ENCODE results near the gene PPIB. TPM values are rescaled to one million over a fixed set of nuclear protein-coding genes. Genes with fewer than 3 reads are reported as not detected.

PPIB gene
- polyA plus RNA-seq, 1 donor (not counting 4 experiments of a cell fraction or from before 2014, with no cell fraction given) = 544 TPM

- peaks cover 2 to 5% of the 10 kb centered on the region in 2 experiments for H3K36me3 ChIP-seq (ENCODE audit: control insufficient read depth in 2 of 2, extremely low read depth in 1 of 2, insufficient read depth in 2 of 2, low read length in 2 of 2)
- peaks cover 5% of the 10 kb centered on the region for H3K27me3 ChIP-seq (ENCODE audit: control insufficient read depth, extremely low read depth, insufficient read depth, low read length)
- no peak for FAIRE-seq
- no peak overlapping the region for H3K27ac ChIP-seq (ENCODE audit: control insufficient read depth, insufficient read depth, low read length)
- no peak for DNase-seq (ENCODE audit: low read depth, low spot score)
- no peaks in the 10 kb centered on the region for H3K9me3 ChIP-seq (ENCODE audit: control insufficient read depth, low read depth, low read length)
- H3K79me2 ChIP-seq (ENCODE audit: control insufficient read depth, insufficient read depth, low read length) = no peaks in the 10 kb centered on the region
- no peaks in the 10 kb centered on the region for H4K20me1 ChIP-seq (ENCODE audit: control insufficient read depth, extremely low read depth, insufficient read depth, low read length)
- no peak overlapping the region for H3K4me2 ChIP-seq (ENCODE audit: control insufficient read depth, extremely low read depth, insufficient read depth, low read depth, low read length)
- TF ChIP-seq CTCF (optimal IDR thresholded peaks at IDR 0.05 in 1 of 3, IDR thresholded peaks at IDR 0.05 in 1 of 3, conservative IDR thresholded peaks at IDR 0.05 in 1 of 3; ENCODE audit: extremely low read depth in 1 of 3, insufficient read depth in 2 of 3, low read length in 3 of 3) (no peak), EZH2 (IDR thresholded peaks at IDR 0.05; ENCODE audit: low read length) (no peak)
- H2AFZ ChIP-seq (ENCODE audit: control insufficient read depth, low read length) = no peak overlapping the region
- H3K9me1 ChIP-seq (ENCODE audit: control insufficient read depth, extremely low read depth, insufficient read depth, low read length) = no peaks in the 10 kb centered on the region
- no peak overlapping the region for H3K9ac ChIP-seq (ENCODE audit: control insufficient read depth, extremely low read depth, insufficient read depth, low read length)
- H3K4me1 ChIP-seq (ENCODE audit: control insufficient read depth, extremely low read depth, insufficient read depth, low read length) = peaks cover 4% of the 10 kb centered on the region
- dilution Hi-C loops (cut with MboI; ENCODE audit: extremely low pct_ligation_motif_present, low sequenced_read_pairs) = no loop called here
- H3K4me3 ChIP-seq (ENCODE audit: control insufficient read depth in 2 of 3, extremely low read depth in 1 of 3, insufficient read depth in 2 of 3, low read depth in 1 of 3, low read length in 3 of 3) = no peak overlapping the region
Measured at GRCh38 chr15:64146885-64147681, 15.7 kb downstream of the PPIB start.

GRCh38 chr15:64146520-64146884, 16.3 kb downstream of the PPIB start:
- no peak for DNase-seq (ENCODE audit: low read depth, low spot score)
- no peaks in the 10 kb centered on the region for H3K9me1 ChIP-seq (ENCODE audit: control insufficient read depth, extremely low read depth, insufficient read depth, low read length)
- H3K79me2 ChIP-seq (ENCODE audit: control insufficient read depth, insufficient read depth, low read length) = no peaks in the 10 kb centered on the region
- no peak overlapping the region for H3K9ac ChIP-seq (ENCODE audit: control insufficient read depth, extremely low read depth, insufficient read depth, low read length)
- FAIRE-seq = no peak
- H3K27ac ChIP-seq (ENCODE audit: control insufficient read depth, insufficient read depth, low read length) = no peak overlapping the region
- H3K4me1 ChIP-seq (ENCODE audit: control insufficient read depth, extremely low read depth, insufficient read depth, low read length) = no peaks in the 10 kb centered on the region
- H3K9me3 ChIP-seq (ENCODE audit: control insufficient read depth, low read depth, low read length) = no peaks in the 10 kb centered on the region
- no peak overlapping the region for H3K4me2 ChIP-seq (ENCODE audit: control insufficient read depth, extremely low read depth, insufficient read depth, low read depth, low read length)
- TF ChIP-seq CTCF (optimal IDR thresholded peaks at IDR 0.05 in 1 of 3, IDR thresholded peaks at IDR 0.05 in 1 of 3, conservative IDR thresholded peaks at IDR 0.05 in 1 of 3; ENCODE audit: extremely low read depth in 1 of 3, insufficient read depth in 2 of 3, low read length in 3 of 3) (no peak), EZH2 (IDR thresholded peaks at IDR 0.05; ENCODE audit: low read length) (no peak)
- no peak overlapping the region for H2AFZ ChIP-seq (ENCODE audit: control insufficient read depth, low read length)
- dilution Hi-C loops (cut with MboI; ENCODE audit: extremely low pct_ligation_motif_present, low sequenced_read_pairs) = no loop called here
- no peaks in the 10 kb centered on the region for H3K27me3 ChIP-seq (ENCODE audit: control insufficient read depth, extremely low read depth, insufficient read depth, low read length)
- H3K4me3 ChIP-seq (ENCODE audit: control insufficient read depth in 2 of 3, extremely low read depth in 1 of 3, insufficient read depth in 2 of 3, low read depth in 1 of 3, low read length in 3 of 3) = no peak overlapping the region
- H3K36me3 ChIP-seq (ENCODE audit: control insufficient read depth in 2 of 2, extremely low read depth in 1 of 2, insufficient read depth in 2 of 2, low read length in 2 of 2) = peaks cover 5% of the 10 kb centered on the region in 2 experiments
- H4K20me1 ChIP-seq (ENCODE audit: control insufficient read depth, extremely low read depth, insufficient read depth, low read length) = no peaks in the 10 kb centered on the region
